DOHH2 (cell line): ENCODE measurements around the gene PROK2.

ENCODE experiments used
- EZH2phosphoT487 ChIP-seq: fragments of 200-600 bp; sonication (generic); IDR thresholded peaks from 2 replicates; pipeline ENCODE4 v1.6.1; 2017; ENCODE audit warnings: borderline replicate concordance, mild to moderate bottlenecking, antibody characterized with exemption, low read length, moderate library complexity, mixed read lengths
- TF ChIP-seq, protein P1 (sequence below): fragments of 200-600 bp; sonication (generic); IDR thresholded peaks from one replicate; pipeline ENCODE4 v1.5.1; 2014; ENCODE audit warnings: antibody characterized with exemption, mild to moderate bottlenecking, low read depth, low read length; ENCODE audit not compliant: poor library complexity, severe bottlenecking

DNA sequence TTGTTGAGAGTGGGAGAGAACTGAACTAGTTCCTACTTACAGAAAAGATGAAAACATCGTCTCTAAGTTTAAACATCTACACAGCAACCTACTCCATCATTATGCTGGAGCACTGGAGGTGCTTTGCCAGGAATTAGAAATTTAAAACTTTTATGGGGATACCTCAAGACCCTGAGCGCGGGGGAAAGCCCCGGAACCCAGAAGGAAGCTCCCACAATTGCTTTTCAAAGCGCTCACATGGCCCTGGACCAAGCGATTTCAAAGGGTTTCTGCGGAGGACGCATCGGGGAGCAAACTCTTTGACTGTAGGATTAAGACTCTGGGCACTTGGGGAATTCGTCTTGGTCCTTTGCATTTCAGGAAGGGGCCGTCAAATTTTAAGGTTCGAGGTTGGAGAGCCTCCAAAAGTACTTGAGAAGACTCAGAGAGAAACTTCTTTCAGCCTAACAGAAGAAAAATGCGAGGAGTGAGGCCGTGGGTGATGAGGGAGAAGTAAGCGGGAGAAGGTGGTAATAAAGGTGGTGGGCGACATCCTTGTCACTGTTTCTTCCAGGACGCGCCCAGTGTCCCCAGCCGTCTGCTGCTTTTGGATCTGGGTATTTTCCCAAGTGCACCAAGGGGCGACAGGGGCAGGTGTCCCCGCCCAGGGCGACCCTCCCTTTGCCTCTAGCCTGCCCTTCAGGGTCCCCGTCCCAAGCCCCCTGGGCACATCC is 591 bp downstream of the PROK2 start:
- TF ChIP-seq, protein P1, sequence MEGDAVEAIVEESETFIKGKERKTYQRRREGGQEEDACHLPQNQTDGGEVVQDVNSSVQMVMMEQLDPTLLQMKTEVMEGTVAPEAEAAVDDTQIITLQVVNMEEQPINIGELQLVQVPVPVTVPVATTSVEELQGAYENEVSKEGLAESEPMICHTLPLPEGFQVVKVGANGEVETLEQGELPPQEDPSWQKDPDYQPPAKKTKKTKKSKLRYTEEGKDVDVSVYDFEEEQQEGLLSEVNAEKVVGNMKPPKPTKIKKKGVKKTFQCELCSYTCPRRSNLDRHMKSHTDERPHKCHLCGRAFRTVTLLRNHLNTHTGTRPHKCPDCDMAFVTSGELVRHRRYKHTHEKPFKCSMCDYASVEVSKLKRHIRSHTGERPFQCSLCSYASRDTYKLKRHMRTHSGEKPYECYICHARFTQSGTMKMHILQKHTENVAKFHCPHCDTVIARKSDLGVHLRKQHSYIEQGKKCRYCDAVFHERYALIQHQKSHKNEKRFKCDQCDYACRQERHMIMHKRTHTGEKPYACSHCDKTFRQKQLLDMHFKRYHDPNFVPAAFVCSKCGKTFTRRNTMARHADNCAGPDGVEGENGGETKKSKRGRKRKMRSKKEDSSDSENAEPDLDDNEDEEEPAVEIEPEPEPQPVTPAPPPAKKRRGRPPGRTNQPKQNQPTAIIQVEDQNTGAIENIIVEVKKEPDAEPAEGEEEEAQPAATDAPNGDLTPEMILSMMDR = no peak
- no peak for TF ChIP-seq EZH2phosphoT487
